GM08714 (cell line): ENCODE data around the gene POLR1H.
A peak's percentile ranks its signal among the peaks of the same experiment; 100 is the strongest.

Experiments used
- H3K4me3 ChIP-seq: fragments of 200-500 bp; sonication (Bioruptor generic); 2 replicates; pipeline ENCODE4 v1.5.1; 2014; ENCODE audit warnings: mild to moderate bottlenecking, low read length, inconsistent platforms
- ZNF274 ChIP-seq: IDR thresholded peaks from 2 replicates; pipeline ENCODE4 v1.6.1; 2012; ENCODE audit warnings: mild to moderate bottlenecking, low read depth, low read length

POLR1H gene

GRCh38 chr6:30043744-30044143 lies 17.3 kb upstream of the POLR1H start:
- TF ChIP-seq ZNF274: no peak
- H3K4me3 ChIP-seq: no peak overlapping the region

- no peak overlapping the region for H3K4me3 ChIP-seq
- no peak for TF ChIP-seq ZNF274
Observed at GRCh38 chr6:30044630-30045029, 16.4 kb upstream of the POLR1H start.

GRCh38 chr6:30047220-30047619 lies 13.8 kb upstream of the POLR1H start:
- TF ChIP-seq ZNF274: no peak
- H3K4me3 ChIP-seq: no peak overlapping the region

- no peak overlapping the region for H3K4me3 ChIP-seq
- TF ChIP-seq ZNF274: no peak
Observed at GRCh38 chr6:30053682-30054081, 7.4 kb upstream of the POLR1H start.

GRCh38 chr6:30055513-30055912 lies 5.6 kb upstream of the POLR1H start:
- no peak for TF ChIP-seq ZNF274
- no peak overlapping the region for H3K4me3 ChIP-seq

GRCh38 chr6:30060606-30061091 lies 416 bp upstream of the POLR1H start:
- H3K4me3 ChIP-seq: peak overlapping the region; percentile 99
- no peak for TF ChIP-seq ZNF274

- no peak for TF ChIP-seq ZNF274
- peak overlapping the region; percentile 99 for H3K4me3 ChIP-seq
Observed at GRCh38 chr6:30061858-30062458, 893 bp downstream of the POLR1H start.

- TF ChIP-seq ZNF274: no peak
- H3K4me3 ChIP-seq: peak overlapping the region; percentile 99
Observed at GRCh38 chr6:30062471-30063178, 1.6 kb downstream of the POLR1H start.

- H3K4me3 ChIP-seq: no peak overlapping the region
- TF ChIP-seq ZNF274: no peak
Observed at GRCh38 chr6:30063315-30063714, 2.2 kb downstream of the POLR1H start.

GRCh38 chr6:30066082-30066481 lies 5.0 kb downstream of the POLR1H start:
- TF ChIP-seq ZNF274: no peak

GRCh38 chr6:30066577-30067459 lies 5.8 kb downstream of the POLR1H start, which contains the start of gene PPP1R11:
Gene PPP1R11, plus strand, starts transcription at chr6:30067198. Its CDS starts 213 bp downstream, at chr6:30067411.
- H3K4me3 ChIP-seq: peak within 1 kb of the TSS; percentile 92
- TF ChIP-seq ZNF274: no peak

More at GRCh38 chr6:30066082-30066481, 5.0 kb downstream of the POLR1H start:
- peak overlapping the region; percentile 78 for H3K4me3 ChIP-seq

GRCh38 chr6:30067460-30068139 lies 6.5 kb downstream of the POLR1H start:
- H3K4me3 ChIP-seq: peak overlapping the region; percentile 92
- no peak for TF ChIP-seq ZNF274

- no peak for TF ChIP-seq ZNF274
- no peak overlapping the region for H3K4me3 ChIP-seq
Observed at GRCh38 chr6:30071081-30071818, 10.2 kb downstream of the POLR1H start.
